HG02763 (cell line): Measurements from ENCODE around the gene HGFAC.
"Not testable (repeated sequence)": the region's sequence is repeated elsewhere in the genome, so short reads cannot be mapped to it uniquely, and the experiment has no call there.

Experiments
- ATAC-seq: cut with Tn5 transposase; IDR thresholded peaks from one replicate; pipeline ENCODE4 v1.9.1; 2021; ENCODE audit warnings: mild to moderate bottlenecking, moderate library complexity; ENCODE audit not compliant: unreplicated experiment

Gene HGFAC

GRCh38 chr4:3410401-3411135 is 31.2 kb upstream of the HGFAC start:
- no peak for ATAC-seq

GRCh38 chr4:3411190-3411589 is 30.6 kb upstream of the HGFAC start:
- not testable (repeated sequence) for ATAC-seq

- no peak for ATAC-seq
Measured at GRCh38 chr4:3411676-3412075, 30.1 kb upstream of the HGFAC start.

- ATAC-seq, result no peak
Measured at GRCh38 chr4:3412257-3413020, 29.3 kb upstream of the HGFAC start.

- no peak for ATAC-seq
Measured at GRCh38 chr4:3413217-3413671, 28.5 kb upstream of the HGFAC start.

GRCh38 chr4:3413675-3414420 is 27.9 kb upstream of the HGFAC start:
- no peak for ATAC-seq

GRCh38 chr4:3414421-3415279 is 27.1 kb upstream of the HGFAC start:
- no peak for ATAC-seq

GRCh38 chr4:3415471-3416141 is 26.2 kb upstream of the HGFAC start:
- ATAC-seq, result no peak

GRCh38 chr4:3416270-3416669 is 25.5 kb upstream of the HGFAC start:
- ATAC-seq, result no peak

- ATAC-seq, result no peak
Measured at GRCh38 chr4:3416821-3417221, 24.9 kb upstream of the HGFAC start.

- ATAC-seq, result no peak
Measured at GRCh38 chr4:3417448-3417847, 24.3 kb upstream of the HGFAC start.

- ATAC-seq, result no peak
Measured at GRCh38 chr4:3418029-3418762, 23.6 kb upstream of the HGFAC start.

GRCh38 chr4:3419836-3420605 is 21.7 kb upstream of the HGFAC start:
- ATAC-seq, result no peak

GRCh38 chr4:3420606-3420955 is 21.2 kb upstream of the HGFAC start:
- no peak for ATAC-seq

- ATAC-seq, result no peak
Measured at GRCh38 chr4:3420956-3421355, 20.8 kb upstream of the HGFAC start.

- no peak for ATAC-seq
Measured at GRCh38 chr4:3421470-3421869, 20.3 kb upstream of the HGFAC start.

GRCh38 chr4:3422241-3422801 is 19.4 kb upstream of the HGFAC start:
- ATAC-seq, result no peak

GRCh38 chr4:3422808-3423297 is 18.9 kb upstream of the HGFAC start:
- ATAC-seq, result no peak
